PC-3 (cell line): ENCODE measurements around the gene SNRNP70.

Experiments
- CTCF ChIP-seq: fragments of 300-600 bp; sonication (generic); conservative IDR thresholded peaks from 2 replicates; pipeline ENCODE4 v1.5.1; 2017; ENCODE audit warnings: antibody characterized with exemption, low read depth, mild to moderate bottlenecking, low read length
- EZH2 ChIP-seq: fragments of 300-600 bp; sonication (generic); IDR thresholded peaks from one replicate; pipeline ENCODE4 v1.6.1; 2017; ENCODE audit warnings: antibody characterized with exemption, mild to moderate bottlenecking, low read length; ENCODE audit not compliant: unreplicated experiment

- TF ChIP-seq CTCF, result no peak
- no peak for TF ChIP-seq EZH2
Observed at GRCh38 chr19:49129238-49129583, 44.0 kb downstream of the SNRNP70 start.
